ENCODE data around the gene RAB3IL1.

- no peak for TF ChIP-seq CTCF (IDR thresholded peaks at IDR 0.05)
- TF ChIP-seq POLR2A (IDR thresholded peaks at IDR 0.05), result no peak
Measured at GRCh38 chr11:61959678-61960077, 42.3 kb upstream of the RAB3IL1 start.
